NK-92 (cell line): ENCODE data around the gene MIB2.

Experiments used
- DNase-seq: peaks from one replicate; lab custom pipeline; 2025; ENCODE audit not compliant: unreplicated experiment; lab: John Stamatoyannopoulos, UW

MIB2 gene

DNA sequence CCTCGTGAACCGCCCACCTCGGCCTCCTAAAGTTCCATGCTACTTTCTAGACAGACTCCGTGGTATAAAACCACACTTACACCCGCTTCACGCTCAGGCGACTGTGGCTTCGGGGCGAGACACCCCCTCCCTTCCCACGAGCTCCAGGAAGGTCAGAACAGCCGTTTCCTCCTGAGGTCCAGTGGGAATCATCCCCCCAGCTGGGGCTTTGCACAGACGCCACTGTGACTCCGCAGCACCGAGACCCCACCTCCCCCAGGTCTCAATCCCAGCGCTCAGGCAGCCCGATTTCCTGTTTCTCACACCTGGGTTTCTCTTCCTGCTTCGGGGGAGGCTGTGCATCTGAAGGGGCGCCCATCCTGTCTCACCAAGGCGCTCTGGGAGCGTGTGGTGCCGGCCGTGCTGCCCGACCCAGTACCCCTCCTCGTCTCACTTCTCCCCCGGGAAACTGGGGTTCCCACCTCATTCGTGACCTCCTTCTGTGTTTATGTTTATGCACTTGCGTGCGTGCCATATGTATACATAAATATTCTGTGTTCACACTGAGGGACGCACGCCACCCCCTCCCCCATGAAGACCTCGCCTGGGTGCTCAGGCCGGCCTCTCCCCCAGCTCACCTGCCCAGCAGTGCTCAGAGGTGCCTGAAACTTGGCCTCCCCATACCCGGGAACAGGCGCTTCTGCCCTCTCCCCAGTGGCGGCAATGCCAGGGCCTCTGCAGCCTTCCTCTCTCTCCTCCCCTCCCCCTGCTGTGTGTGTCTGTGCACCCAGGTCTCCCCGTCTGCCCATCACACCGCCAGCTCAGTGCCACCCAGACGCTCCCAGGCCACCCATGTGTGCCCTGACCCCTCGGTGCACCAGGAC is 62.6 kb downstream of the MIB2 start:
- DNase-seq: no peak

GRCh38 chr1:1678581-1679380 is 63.5 kb downstream of the MIB2 start:
- no peak for DNase-seq
